ENCODE data around the gene DPP10.
"Not testable (repeated sequence)": the region's sequence is repeated elsewhere in the genome, so short reads cannot be mapped to it uniquely, and the experiment has no call there.

Gene DPP10

GRCh38 chr2:115022013-115022412, 579.6 kb downstream of the DPP10 start:
- not testable (repeated sequence) for H4K91ac ChIP-seq (ENCODE audit: low read depth, low read length, poor library complexity); H3K23ac ChIP-seq (ENCODE audit: low read depth, low read length, poor library complexity)

GRCh38 chr2:115034801-115035200, 592.4 kb downstream of the DPP10 start:
- no peaks in the 10 kb centered on the region for H3K79me1 ChIP-seq (ENCODE audit: low read depth, low read length)
- no peak overlapping the region for H2BK5ac ChIP-seq (ENCODE audit: low read length)
- H3K18ac ChIP-seq (ENCODE audit: low read length) = no peak overlapping the region
- no peak overlapping the region for H3K4me3 ChIP-seq (ENCODE audit: low read length in 2 of 2)
- no peak overlapping the region for H2AFZ ChIP-seq (ENCODE audit: low read length)
- H3K4me1 ChIP-seq (ENCODE audit: control insufficient read depth in 2 of 2, insufficient read depth in 1 of 2, low read depth in 1 of 2, low read length in 2 of 2) = no peaks in the 10 kb centered on the region
- no peak overlapping the region for H4K8ac ChIP-seq (ENCODE audit: low read depth, low read length)
- no peak overlapping the region for H2AK5ac ChIP-seq (ENCODE audit: low read depth, low read length)
- no CpG with 5 or more reads among the region's 3 CpGs for WGBS, 2 donors (ENCODE audit: extremely low coverage in 2 of 2, insufficient read length in 2 of 2, insufficient replicate concordance in 1 of 2)
- H3K27me3 ChIP-seq (ENCODE audit: control insufficient read depth in 3 of 3, insufficient read depth in 3 of 3, low read depth in 1 of 3, low read length in 3 of 3) = no peaks in the 10 kb centered on the region
- H3K14ac ChIP-seq (ENCODE audit: low read length) = no peak overlapping the region
- H4K91ac ChIP-seq (ENCODE audit: low read depth, low read length, poor library complexity) = no peak overlapping the region
- H2BK120ac ChIP-seq (ENCODE audit: low read depth, low read length) = no peak overlapping the region
- no peak for DNase-seq (ENCODE audit: low spot score)
- no peaks in the 10 kb centered on the region for H3K36me3 ChIP-seq (replicated peaks in 1 of 2; ENCODE audit: control insufficient read depth in 2 of 2, insufficient read depth in 2 of 2, low read length in 2 of 2)
- H3K9me3 ChIP-seq (replicated peaks in 1 of 2; ENCODE audit: control insufficient read depth in 2 of 2, insufficient read depth in 1 of 2, low read depth in 1 of 2, low read length in 2 of 2) = no peaks in the 10 kb centered on the region
- no peak overlapping the region for H2BK12ac ChIP-seq (ENCODE audit: low read length)
- H2BK15ac ChIP-seq (ENCODE audit: low read length) = no peak overlapping the region
- H3K9ac ChIP-seq (ENCODE audit: low read depth, low read length, poor library complexity) = no peak overlapping the region
- H3K23ac ChIP-seq (ENCODE audit: low read depth, low read length, poor library complexity) = no peak overlapping the region
- no peak overlapping the region for H3K4me2 ChIP-seq (ENCODE audit: insufficient read depth, low read length, poor library complexity, severe bottlenecking)
- no peak overlapping the region for H3K27ac ChIP-seq (replicated peaks; ENCODE audit: low read length)
- H3K4ac ChIP-seq (ENCODE audit: low read length) = no peak overlapping the region

More at GRCh38 chr2:115022013-115022412, 579.6 kb downstream of the DPP10 start:
- not testable (repeated sequence) for H2AFZ ChIP-seq (ENCODE audit: low read length); H3K9me3 ChIP-seq (replicated peaks in 1 of 2; ENCODE audit: control insufficient read depth in 2 of 2, insufficient read depth in 1 of 2, low read depth in 1 of 2, low read length in 2 of 2); H3K4me1 ChIP-seq (ENCODE audit: control insufficient read depth in 2 of 2, insufficient read depth in 1 of 2, low read depth in 1 of 2, low read length in 2 of 2); H3K27ac ChIP-seq (replicated peaks; ENCODE audit: low read length); DNase-seq (ENCODE audit: low spot score); H2BK15ac ChIP-seq (ENCODE audit: low read length); H3K9ac ChIP-seq (ENCODE audit: low read depth, low read length, poor library complexity); H3K18ac ChIP-seq (ENCODE audit: low read length); H3K14ac ChIP-seq (ENCODE audit: low read length); H2AK5ac ChIP-seq (ENCODE audit: low read depth, low read length); H4K8ac ChIP-seq (ENCODE audit: low read depth, low read length); H3K27me3 ChIP-seq (ENCODE audit: control insufficient read depth in 3 of 3, insufficient read depth in 3 of 3, low read depth in 1 of 3, low read length in 3 of 3); H3K79me1 ChIP-seq (ENCODE audit: low read depth, low read length); H3K4me3 ChIP-seq (ENCODE audit: low read length in 2 of 2); H3K4me2 ChIP-seq (ENCODE audit: insufficient read depth, low read length, poor library complexity, severe bottlenecking); H2BK5ac ChIP-seq (ENCODE audit: low read length); H2BK12ac ChIP-seq (ENCODE audit: low read length); H3K4ac ChIP-seq (ENCODE audit: low read length); H2BK120ac ChIP-seq (ENCODE audit: low read depth, low read length); H3K36me3 ChIP-seq (replicated peaks in 1 of 2; ENCODE audit: control insufficient read depth in 2 of 2, insufficient read depth in 2 of 2, low read length in 2 of 2)
- WGBS, 2 donors (ENCODE audit: extremely low coverage in 2 of 2, insufficient read length in 2 of 2, insufficient replicate concordance in 1 of 2) = no CpG with 5 or more reads among the region's 3 CpGs

GRCh38 chr2:115036818-115037217, 594.4 kb downstream of the DPP10 start:
- Histone ChIP-seq H3K27me3 (ENCODE audit: control insufficient read depth in 3 of 3, insufficient read depth in 3 of 3, low read depth in 1 of 3, low read length in 3 of 3) (no peaks in the 10 kb centered on the region), H3K4me1 (ENCODE audit: control insufficient read depth in 2 of 2, insufficient read depth in 1 of 2, low read depth in 1 of 2, low read length in 2 of 2) (no peaks in the 10 kb centered on the region), H3K79me1 (ENCODE audit: low read depth, low read length) (no peaks in the 10 kb centered on the region), H2BK120ac (ENCODE audit: low read depth, low read length) (no peak overlapping the region), H4K91ac (ENCODE audit: low read depth, low read length, poor library complexity) (no peak overlapping the region), H2BK15ac (ENCODE audit: low read length) (no peak overlapping the region), H3K36me3 (replicated peaks in 1 of 2; ENCODE audit: control insufficient read depth in 2 of 2, insufficient read depth in 2 of 2, low read length in 2 of 2) (no peaks in the 10 kb centered on the region), H3K9me3 (replicated peaks in 1 of 2; ENCODE audit: control insufficient read depth in 2 of 2, insufficient read depth in 1 of 2, low read depth in 1 of 2, low read length in 2 of 2) (no peaks in the 10 kb centered on the region), H4K8ac (ENCODE audit: low read depth, low read length) (no peak overlapping the region), H2AK5ac (ENCODE audit: low read depth, low read length) (no peak overlapping the region), H3K14ac (ENCODE audit: low read length) (no peak overlapping the region), H3K27ac (replicated peaks; ENCODE audit: low read length) (no peak overlapping the region), H3K4me2 (ENCODE audit: insufficient read depth, low read length, poor library complexity, severe bottlenecking) (no peak overlapping the region), H2AFZ (ENCODE audit: low read length) (no peak overlapping the region), H3K4ac (ENCODE audit: low read length) (no peak overlapping the region), H2BK5ac (ENCODE audit: low read length) (no peak overlapping the region), H3K18ac (ENCODE audit: low read length) (no peak overlapping the region), H3K4me3 (ENCODE audit: low read length in 2 of 2) (no peak overlapping the region), H2BK12ac (ENCODE audit: low read length) (no peak overlapping the region), H3K23ac (ENCODE audit: low read depth, low read length, poor library complexity) (no peak overlapping the region), H3K9ac (ENCODE audit: low read depth, low read length, poor library complexity) (no peak overlapping the region)
- no CpG with 5 or more reads among the region's 2 CpGs for WGBS, 2 donors (ENCODE audit: extremely low coverage in 2 of 2, insufficient read length in 2 of 2, insufficient replicate concordance in 1 of 2)
- DNase-seq (ENCODE audit: low spot score) = no peak

- Histone ChIP-seq H3K4me3 (ENCODE audit: low read length in 2 of 2) (no peak overlapping the region), H4K8ac (ENCODE audit: low read depth, low read length) (no peak overlapping the region), H3K4me2 (ENCODE audit: insufficient read depth, low read length, poor library complexity, severe bottlenecking) (no peak overlapping the region), H2BK15ac (ENCODE audit: low read length) (no peak overlapping the region), H3K18ac (ENCODE audit: low read length) (no peak overlapping the region), H3K36me3 (replicated peaks in 1 of 2; ENCODE audit: control insufficient read depth in 2 of 2, insufficient read depth in 2 of 2, low read length in 2 of 2) (no peaks in the 10 kb centered on the region), H3K27ac (replicated peaks; ENCODE audit: low read length) (no peak overlapping the region), H3K23ac (ENCODE audit: low read depth, low read length, poor library complexity) (no peak overlapping the region), H2AFZ (ENCODE audit: low read length) (no peak overlapping the region), H3K27me3 (ENCODE audit: control insufficient read depth in 3 of 3, insufficient read depth in 3 of 3, low read depth in 1 of 3, low read length in 3 of 3) (no peaks in the 10 kb centered on the region), H2BK5ac (ENCODE audit: low read length) (no peak overlapping the region), H3K4me1 (ENCODE audit: control insufficient read depth in 2 of 2, insufficient read depth in 1 of 2, low read depth in 1 of 2, low read length in 2 of 2) (no peaks in the 10 kb centered on the region), H3K14ac (ENCODE audit: low read length) (no peak overlapping the region), H3K9me3 (replicated peaks in 1 of 2; ENCODE audit: control insufficient read depth in 2 of 2, insufficient read depth in 1 of 2, low read depth in 1 of 2, low read length in 2 of 2) (no peaks in the 10 kb centered on the region), H4K91ac (ENCODE audit: low read depth, low read length, poor library complexity) (no peak overlapping the region), H2BK12ac (ENCODE audit: low read length) (no peak overlapping the region), H3K9ac (ENCODE audit: low read depth, low read length, poor library complexity) (no peak overlapping the region), H2AK5ac (ENCODE audit: low read depth, low read length) (no peak overlapping the region), H3K4ac (ENCODE audit: low read length) (no peak overlapping the region), H3K79me1 (ENCODE audit: low read depth, low read length) (no peaks in the 10 kb centered on the region), H2BK120ac (ENCODE audit: low read depth, low read length) (no peak overlapping the region)
- WGBS, 2 donors (ENCODE audit: extremely low coverage in 2 of 2, insufficient read length in 2 of 2, insufficient replicate concordance in 1 of 2) = no CpG with 5 or more reads among the region's 2 CpGs
- no peak for DNase-seq (ENCODE audit: low spot score)
Measured at GRCh38 chr2:115057473-115057872, 615.0 kb downstream of the DPP10 start.
